Testis (tissue), 2 donors: ENCODE results near the gene ZC3H7A.

ENCODE experiments used
- POLR2A ChIP-seq: fragments of 450-650 bp; IDR thresholded peaks from one replicate; pipeline ENCODE4 v1.6.1; 2017; ENCODE audit warnings: antibody characterized with exemption, mild to moderate bottlenecking, moderate library complexity
- TF ChIP-seq, protein P1 (sequence below), 3 experiments: fragments of 450-650 bp in 2 of 3; fragments of 200-600 bp in 1 of 3; sonication (generic) in 1 of 3; IDR thresholded peaks; one replicate each; pipeline ENCODE4 v1.5.1; 2016 to 2019; ENCODE audit warnings: antibody characterized with exemption in 3 of 3, mild to moderate bottlenecking in 2 of 3, moderate library complexity in 1 of 3

DNA sequence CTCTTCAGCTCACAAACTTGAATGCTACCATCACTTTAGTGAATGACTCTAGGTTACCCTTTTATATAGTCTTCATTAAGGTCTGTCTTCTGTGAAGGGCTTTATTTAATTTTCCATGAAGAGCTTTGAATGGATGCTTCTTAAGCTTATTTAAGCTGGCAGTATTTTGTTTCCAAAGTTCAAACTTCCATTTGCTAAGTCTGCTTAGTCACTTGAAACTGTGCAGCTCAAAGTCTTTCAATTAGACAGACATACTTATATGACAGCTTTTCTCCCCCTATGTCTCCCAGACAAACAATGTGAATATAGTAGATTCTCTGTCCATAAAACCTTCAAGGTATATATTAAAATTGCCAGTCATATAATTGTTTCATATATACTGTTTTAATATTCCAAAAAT, 77.9 kb downstream of the ZC3H7A start:
- TF ChIP-seq, protein P1, sequence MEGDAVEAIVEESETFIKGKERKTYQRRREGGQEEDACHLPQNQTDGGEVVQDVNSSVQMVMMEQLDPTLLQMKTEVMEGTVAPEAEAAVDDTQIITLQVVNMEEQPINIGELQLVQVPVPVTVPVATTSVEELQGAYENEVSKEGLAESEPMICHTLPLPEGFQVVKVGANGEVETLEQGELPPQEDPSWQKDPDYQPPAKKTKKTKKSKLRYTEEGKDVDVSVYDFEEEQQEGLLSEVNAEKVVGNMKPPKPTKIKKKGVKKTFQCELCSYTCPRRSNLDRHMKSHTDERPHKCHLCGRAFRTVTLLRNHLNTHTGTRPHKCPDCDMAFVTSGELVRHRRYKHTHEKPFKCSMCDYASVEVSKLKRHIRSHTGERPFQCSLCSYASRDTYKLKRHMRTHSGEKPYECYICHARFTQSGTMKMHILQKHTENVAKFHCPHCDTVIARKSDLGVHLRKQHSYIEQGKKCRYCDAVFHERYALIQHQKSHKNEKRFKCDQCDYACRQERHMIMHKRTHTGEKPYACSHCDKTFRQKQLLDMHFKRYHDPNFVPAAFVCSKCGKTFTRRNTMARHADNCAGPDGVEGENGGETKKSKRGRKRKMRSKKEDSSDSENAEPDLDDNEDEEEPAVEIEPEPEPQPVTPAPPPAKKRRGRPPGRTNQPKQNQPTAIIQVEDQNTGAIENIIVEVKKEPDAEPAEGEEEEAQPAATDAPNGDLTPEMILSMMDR (IDR thresholded peaks at IDR 0.05) = no peak
- TF ChIP-seq POLR2A = no peak
